Measurements from ENCODE around the gene NUDT6. TPM values are rescaled to one million over a fixed set of nuclear protein-coding genes. Genes with fewer than 3 reads are reported as not detected.
A peak's percentile ranks its signal among the peaks of the same experiment; 100 is the strongest.
"Not testable (repeated sequence)": the region's sequence is repeated elsewhere in the genome, so short reads cannot be mapped to it uniquely, and the experiment has no call there.

Gene NUDT6
- total and polyA plus RNA-seq, 9 donors = 6.6 to 9.4 (median 7.9) TPM

DNA sequence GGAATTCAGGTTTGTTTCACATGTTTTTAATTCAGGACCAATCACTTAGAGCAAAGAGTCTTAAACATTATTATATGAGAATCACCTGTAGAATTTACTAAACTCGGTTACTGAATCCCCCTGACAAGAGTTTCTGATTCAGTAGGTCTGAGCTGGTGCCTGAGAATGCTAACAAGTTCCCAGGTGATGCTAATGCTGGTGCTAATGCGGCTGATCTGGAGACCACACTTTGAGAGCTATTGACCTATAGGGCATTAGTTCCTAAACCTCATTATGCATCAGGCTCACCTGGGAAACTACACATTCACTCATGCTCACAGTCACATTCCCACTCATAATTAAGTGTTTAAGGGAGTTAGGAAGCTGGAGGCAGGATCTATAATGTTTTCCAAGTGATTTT, 36.1 kb upstream of the NUDT6 start:
- no peak overlapping the region for H3K4me3 ChIP-seq (ENCODE audit: low read length)
- no peaks in the 10 kb centered on the region for H3K9me3 ChIP-seq (replicated peaks; ENCODE audit: control insufficient read depth, low read depth, low read length)
- no peak overlapping the region for H3K27ac ChIP-seq (ENCODE audit: low read length)
- peaks cover 22% of the 10 kb centered on the region for H3K36me3 ChIP-seq (ENCODE audit: control insufficient read depth, insufficient read depth, low read length)
- no peaks in the 10 kb centered on the region for H3K27me3 ChIP-seq (ENCODE audit: control insufficient read depth, insufficient read depth, low read length)
- no peaks in the 10 kb centered on the region for H3K4me1 ChIP-seq (ENCODE audit: control insufficient read depth, insufficient read depth, low read length)
- WGBS (ENCODE audit: insufficient coverage) = no CpG with 5 or more reads among the region's 2 CpGs
- no peak for DNase-seq

GRCh38 chr4:122953924-122954323, 31.5 kb upstream of the NUDT6 start:
- H3K36me3 ChIP-seq (ENCODE audit: control insufficient read depth, insufficient read depth, low read length) = peaks cover 58% of the 10 kb centered on the region
- H3K4me1 ChIP-seq (ENCODE audit: control insufficient read depth, insufficient read depth, low read length) = no peaks in the 10 kb centered on the region
- H3K9me3 ChIP-seq (replicated peaks; ENCODE audit: control insufficient read depth, low read depth, low read length) = no peaks in the 10 kb centered on the region
- 100% methylated on average over 1 of the region's 3 CpGs for WGBS (ENCODE audit: insufficient coverage)
- no peak overlapping the region for H3K27ac ChIP-seq (ENCODE audit: low read length)
- no peak for DNase-seq
- no peaks in the 10 kb centered on the region for H3K27me3 ChIP-seq (ENCODE audit: control insufficient read depth, insufficient read depth, low read length)
- no peak overlapping the region for H3K4me3 ChIP-seq (ENCODE audit: low read length)

GRCh38 chr4:122952028-122952427, 29.6 kb upstream of the NUDT6 start:
- Histone ChIP-seq H3K36me3 (ENCODE audit: control insufficient read depth, insufficient read depth, low read length) (peaks cover 70% of the 10 kb centered on the region), H3K4me1 (ENCODE audit: control insufficient read depth, insufficient read depth, low read length) (no peaks in the 10 kb centered on the region), H3K4me3 (ENCODE audit: low read length) (no peak overlapping the region), H3K27ac (ENCODE audit: low read length) (no peak overlapping the region), H3K27me3 (ENCODE audit: control insufficient read depth, insufficient read depth, low read length) (no peaks in the 10 kb centered on the region), H3K9me3 (replicated peaks; ENCODE audit: control insufficient read depth, low read depth, low read length) (no peaks in the 10 kb centered on the region)
- 100% methylated on average over 3 of the region's 4 CpGs for WGBS (ENCODE audit: insufficient coverage)
- DNase-seq = no peak

- H3K9me3 ChIP-seq (replicated peaks; ENCODE audit: control insufficient read depth, low read depth, low read length) = no peaks in the 10 kb centered on the region
- H3K27ac ChIP-seq (ENCODE audit: low read length) = no peak overlapping the region
- no peaks in the 10 kb centered on the region for H3K4me1 ChIP-seq (ENCODE audit: control insufficient read depth, insufficient read depth, low read length)
- no peak for DNase-seq
- no peaks in the 10 kb centered on the region for H3K27me3 ChIP-seq (ENCODE audit: control insufficient read depth, insufficient read depth, low read length)
- H3K4me3 ChIP-seq (ENCODE audit: low read length) = no peak overlapping the region
- WGBS (ENCODE audit: insufficient coverage) = 100% methylated on average over 1 of the region's 4 CpGs
- peaks cover 56% of the 10 kb centered on the region for H3K36me3 ChIP-seq (ENCODE audit: control insufficient read depth, insufficient read depth, low read length)
These were observed 26.3 kb upstream of the NUDT6 start for GRCh38 chr4:122948671-122949070.

GRCh38 chr4:122946142-122946541, 23.7 kb upstream of the NUDT6 start:
- WGBS (ENCODE audit: insufficient coverage) = no CpG with 5 or more reads among the region's 1 CpG
- no peaks in the 10 kb centered on the region for H3K27me3 ChIP-seq (ENCODE audit: control insufficient read depth, insufficient read depth, low read length)
- no peak for DNase-seq
- no peaks in the 10 kb centered on the region for H3K9me3 ChIP-seq (replicated peaks; ENCODE audit: control insufficient read depth, low read depth, low read length)
- H3K27ac ChIP-seq (ENCODE audit: low read length) = no peak overlapping the region
- H3K4me3 ChIP-seq (ENCODE audit: low read length) = no peak overlapping the region
- peaks cover 33% of the 10 kb centered on the region for H3K36me3 ChIP-seq (ENCODE audit: control insufficient read depth, insufficient read depth, low read length)
- no peaks in the 10 kb centered on the region for H3K4me1 ChIP-seq (ENCODE audit: control insufficient read depth, insufficient read depth, low read length)

DNA sequence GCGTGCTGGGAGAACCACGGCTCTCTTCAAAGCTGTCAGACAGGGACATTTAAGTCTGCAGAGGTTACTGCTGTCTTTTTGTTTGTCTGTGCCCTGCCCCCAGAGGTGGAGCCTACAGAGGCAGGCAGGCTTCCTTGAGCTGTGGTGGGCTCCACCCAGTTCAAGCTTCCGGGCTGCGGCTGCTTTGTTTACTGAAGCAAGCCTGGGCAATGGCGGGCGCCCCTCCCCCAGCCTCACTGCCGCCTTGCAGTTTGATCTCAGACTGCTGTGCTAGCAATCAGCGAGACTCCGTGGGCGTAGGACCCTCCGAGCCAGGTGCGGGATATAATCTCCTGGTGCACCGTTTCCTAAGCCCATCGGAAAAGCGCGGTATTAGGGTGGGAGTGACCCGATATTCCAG, 22.7 kb upstream of the NUDT6 start:
- DNase-seq; H3K9me3 ChIP-seq (replicated peaks; ENCODE audit: control insufficient read depth, low read depth, low read length); H3K27me3 ChIP-seq (ENCODE audit: control insufficient read depth, insufficient read depth, low read length); H3K27ac ChIP-seq (ENCODE audit: low read length); H3K4me3 ChIP-seq (ENCODE audit: low read length); H3K4me1 ChIP-seq (ENCODE audit: control insufficient read depth, insufficient read depth, low read length): not testable (repeated sequence)
- H3K36me3 ChIP-seq (ENCODE audit: control insufficient read depth, insufficient read depth, low read length) = peaks cover 25% of the 10 kb centered on the region
- WGBS (ENCODE audit: insufficient coverage) = 100% methylated on average over 3 of the region's 17 CpGs

- H3K27ac ChIP-seq (ENCODE audit: low read length) = no peak overlapping the region
- H3K4me3 ChIP-seq (ENCODE audit: low read length) = no peak overlapping the region
- no peaks in the 10 kb centered on the region for H3K9me3 ChIP-seq (replicated peaks; ENCODE audit: control insufficient read depth, low read depth, low read length)
- DNase-seq = no peak
- H3K36me3 ChIP-seq (ENCODE audit: control insufficient read depth, insufficient read depth, low read length) = peaks cover 25% of the 10 kb centered on the region
- H3K27me3 ChIP-seq (ENCODE audit: control insufficient read depth, insufficient read depth, low read length) = no peaks in the 10 kb centered on the region
- no peaks in the 10 kb centered on the region for H3K4me1 ChIP-seq (ENCODE audit: control insufficient read depth, insufficient read depth, low read length)
These were observed 10.4 kb upstream of the NUDT6 start for GRCh38 chr4:122932763-122933162.

GRCh38 chr4:122930862-122931261, 8.5 kb upstream of the NUDT6 start:
- H3K4me1 ChIP-seq (ENCODE audit: control insufficient read depth, insufficient read depth, low read length) = no peaks in the 10 kb centered on the region
- no peaks in the 10 kb centered on the region for H3K27me3 ChIP-seq (ENCODE audit: control insufficient read depth, insufficient read depth, low read length)
- H3K9me3 ChIP-seq (replicated peaks; ENCODE audit: control insufficient read depth, low read depth, low read length) = no peaks in the 10 kb centered on the region
- H3K27ac ChIP-seq (ENCODE audit: low read length) = no peak overlapping the region
- peaks cover 22% of the 10 kb centered on the region for H3K36me3 ChIP-seq (ENCODE audit: control insufficient read depth, insufficient read depth, low read length)
- DNase-seq = peak; percentile 27
- H3K4me3 ChIP-seq (ENCODE audit: low read length) = no peak overlapping the region

GRCh38 chr4:122928930-122929329, 6.5 kb upstream of the NUDT6 start:
- Histone ChIP-seq H3K36me3 (ENCODE audit: control insufficient read depth, insufficient read depth, low read length) (peaks cover 10% of the 10 kb centered on the region), H3K9me3 (replicated peaks; ENCODE audit: control insufficient read depth, low read depth, low read length) (no peaks in the 10 kb centered on the region), H3K27me3 (ENCODE audit: control insufficient read depth, insufficient read depth, low read length) (no peaks in the 10 kb centered on the region), H3K27ac (ENCODE audit: low read length) (no peak overlapping the region), H3K4me1 (ENCODE audit: control insufficient read depth, insufficient read depth, low read length) (peaks cover 2% of the 10 kb centered on the region), H3K4me3 (ENCODE audit: low read length) (no peak overlapping the region)
- DNase-seq = no peak
- 100% methylated on average over 1 of the region's 1 CpG for WGBS (ENCODE audit: insufficient coverage)

DNA sequence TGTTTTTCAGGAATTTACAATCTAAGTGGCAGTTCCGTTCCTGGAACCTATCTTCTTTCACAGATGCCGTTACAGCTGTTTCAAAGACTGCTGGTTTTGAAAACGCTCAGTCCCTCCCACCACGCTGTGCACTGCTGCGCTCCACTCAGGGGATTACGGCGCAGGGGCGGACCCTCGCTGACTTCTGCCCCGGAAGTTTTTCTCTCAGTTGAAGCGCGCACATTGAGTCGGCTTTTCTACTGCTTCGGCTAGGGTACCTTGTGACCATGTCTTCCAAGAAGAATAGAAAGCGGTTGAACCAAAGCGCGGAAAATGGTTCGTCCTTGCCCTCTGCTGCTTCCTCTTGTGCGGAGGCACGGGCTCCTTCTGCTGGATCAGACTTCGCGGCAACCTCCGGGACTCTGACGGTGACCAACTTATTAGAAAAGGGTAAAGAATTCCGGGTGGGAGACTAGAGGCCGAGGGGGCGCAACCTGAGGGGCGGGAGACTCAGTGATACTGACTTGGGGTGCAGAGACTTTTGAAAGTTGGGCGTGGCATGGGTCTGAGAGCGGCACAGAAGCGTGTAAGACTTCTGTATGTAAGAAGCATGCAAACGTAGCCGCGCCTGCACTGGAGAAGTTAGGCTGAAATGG, 597 bp upstream of the NUDT6 start:
- WGBS (ENCODE audit: insufficient coverage) = under 1% methylated on average over 29 of the region's 34 CpGs
- peak overlapping the region; percentile 72 for H3K27ac ChIP-seq (ENCODE audit: low read length)

GRCh38 chr4:122921300-122921699, 1.1 kb downstream of the NUDT6 start:
- WGBS (ENCODE audit: insufficient coverage) = 86% methylated on average over 2 of the region's 5 CpGs
- Histone ChIP-seq H3K36me3 (ENCODE audit: control insufficient read depth, insufficient read depth, low read length) (peaks cover 2% of the 10 kb centered on the region), H3K27me3 (ENCODE audit: control insufficient read depth, insufficient read depth, low read length) (no peaks in the 10 kb centered on the region), H3K4me1 (ENCODE audit: control insufficient read depth, insufficient read depth, low read length) (peaks cover 5% of the 10 kb centered on the region), H3K4me3 (ENCODE audit: low read length) (peak overlapping the region; percentile 60), H3K27ac (ENCODE audit: low read length) (peak overlapping the region; percentile 72), H3K9me3 (replicated peaks; ENCODE audit: control insufficient read depth, low read depth, low read length) (no peaks in the 10 kb centered on the region)
- no peak for DNase-seq

More for the DNA sequence above, 597 bp upstream of the NUDT6 start:
- Histone ChIP-seq H3K36me3 (ENCODE audit: control insufficient read depth, insufficient read depth, low read length) (no peaks in the 10 kb centered on the region), H3K27me3 (ENCODE audit: control insufficient read depth, insufficient read depth, low read length) (no peaks in the 10 kb centered on the region), H3K9me3 (replicated peaks; ENCODE audit: control insufficient read depth, low read depth, low read length) (no peaks in the 10 kb centered on the region), H3K4me3 (ENCODE audit: low read length) (peak overlapping the region; percentile 60), H3K4me1 (ENCODE audit: control insufficient read depth, insufficient read depth, low read length) (peaks cover 5% of the 10 kb centered on the region)
- DNase-seq = peak; percentile 96
